IMR-90 (cell line): Measurements from ENCODE around the gene TMEM25. TPM values are rescaled to one million over a fixed set of nuclear protein-coding genes. Genes with fewer than 3 reads are reported as not detected.

Experiments
- ATAC-seq: fragments of 200-7000 bp; cut with Tn5 transposase; 2 replicates; pipeline ENCODE4 v1.9.1; 2020; ENCODE audit warnings: low read depth, mild to moderate bottlenecking, moderate library complexity
- BruUV-seq: library from RNA; stranded (reverse); fragments of 400-500 nt; replicated peaks from 2 replicates; lab custom pipeline; 2021; lab: Mats Ljungman, UMichigan
- CTCF ChIA-PET: fragments of 300-600 bp; formaldehyde crosslinking; extraction: SDS; loops from one replicate; lab custom pipeline; 2021; ENCODE audit warnings: antibody characterized with exemption; lab: Yijun Ruan, JAX
- POLR2A ChIA-PET: fragments of 300-600 bp; sonication (Branson Sonifier 250); formaldehyde crosslinking; loops from one replicate; lab custom pipeline; 2022; ENCODE audit warnings: antibody characterized with exemption; ENCODE audit not compliant: unreplicated experiment; lab: Charles Lee
- DNase-seq: peaks from one replicate; pipeline ENCODE4 v3.0.0; 2013
- H2AFZ ChIP-seq: replicated peaks from 2 replicates; pipeline ENCODE3; 2013; ENCODE audit warnings: low read length, mild to moderate bottlenecking; ENCODE audit not compliant: poor library complexity
- H2AK5ac ChIP-seq: 2 replicates; pipeline ENCODE4 v1.6.1; 2013; ENCODE audit warnings: low read depth, low read length, inconsistent platforms
- H2AK9ac ChIP-seq: replicated peaks from 2 replicates; pipeline ENCODE3; 2013; ENCODE audit warnings: mild to moderate bottlenecking, low read depth, low read length, moderate library complexity; ENCODE audit not compliant: poor library complexity
- H2BK120ac ChIP-seq: 2 replicates; pipeline ENCODE4 v1.6.1; 2013; ENCODE audit warnings: low read depth, low read length, inconsistent platforms
- H2BK15ac ChIP-seq: 3 replicates; pipeline ENCODE4 v1.6.1; 2013; ENCODE audit warnings: low read depth, low read length, inconsistent platforms
- H2BK20ac ChIP-seq: 2 replicates; pipeline ENCODE4 v1.6.1; 2013; ENCODE audit warnings: low read depth, mild to moderate bottlenecking, inconsistent platforms, low read length, moderate library complexity
- H2BK5ac ChIP-seq: 2 replicates; pipeline ENCODE4 v1.6.1; 2013; ENCODE audit warnings: mild to moderate bottlenecking, low read depth, low read length, inconsistent platforms; ENCODE audit not compliant: poor library complexity, severe bottlenecking
- H3K14ac ChIP-seq: replicated peaks from 2 replicates; pipeline ENCODE4 v1.6.1; 2013; ENCODE audit warnings: low read depth, low read length, inconsistent platforms
- H3K18ac ChIP-seq: 2 replicates; pipeline ENCODE4 v1.6.1; 2013; ENCODE audit warnings: low read depth, low read length, control low read depth
- H3K23ac ChIP-seq: 2 replicates; pipeline ENCODE4 v1.6.1; 2013; ENCODE audit warnings: low read depth, low read length, inconsistent platforms
- H3K27ac ChIP-seq: 2 replicates; pipeline ENCODE4 v1.5.1; 2013; ENCODE audit warnings: mild to moderate bottlenecking, control low read depth, low read length; ENCODE audit not compliant: insufficient read depth
- H3K27me3 ChIP-seq: 2 replicates; pipeline ENCODE4 v1.6.1; 2013; ENCODE audit warnings: low read length; ENCODE audit not compliant: control insufficient read depth, insufficient read depth
- H3K36me3 ChIP-seq: 2 replicates; pipeline ENCODE4 v1.6.1; 2013; ENCODE audit warnings: low read length, mixed read lengths; ENCODE audit not compliant: control insufficient read depth, insufficient read depth
- H3K4ac ChIP-seq: 2 replicates; pipeline ENCODE4 v1.6.1; 2013; ENCODE audit warnings: low read depth, low read length, inconsistent platforms
- H3K4me1 ChIP-seq: 2 replicates; pipeline ENCODE4 v1.6.1; 2013; ENCODE audit warnings: low read length, mixed read lengths; ENCODE audit not compliant: control insufficient read depth, insufficient read depth
- H3K4me2 ChIP-seq: 2 replicates; pipeline ENCODE4 v1.6.1; 2013; ENCODE audit warnings: low read depth, mild to moderate bottlenecking, control low read depth, low read length, moderate library complexity
- H3K4me3 ChIP-seq: 2 replicates; pipeline ENCODE4 v1.5.1; 2013; ENCODE audit warnings: low read depth, mild to moderate bottlenecking, control low read depth, low read length, moderate library complexity; ENCODE audit not compliant: insufficient read depth
- H3K56ac ChIP-seq: 2 replicates; pipeline ENCODE4 v1.6.1; 2013; ENCODE audit warnings: low read length, inconsistent platforms; ENCODE audit not compliant: insufficient read depth; ENCODE audit errors: extremely low read depth
- H3K79me1 ChIP-seq, 2 experiments: 2 replicates each; pipeline ENCODE4 v1.6.1; 2013; ENCODE audit warnings: low read length in 2 of 2, inconsistent platforms in 1 of 2, low read depth in 1 of 2
- H3K9ac ChIP-seq: 2 replicates; pipeline ENCODE4 v1.6.1; 2013; ENCODE audit warnings: low read depth, low read length, control low read depth
- H3K9me1 ChIP-seq: 2 replicates; pipeline ENCODE4 v1.6.1; 2013; ENCODE audit warnings: low read length, inconsistent platforms; ENCODE audit not compliant: insufficient read depth
- H3K9me3 ChIP-seq: 2 replicates; pipeline ENCODE4 v1.6.1; 2013; ENCODE audit warnings: low read length; ENCODE audit not compliant: control insufficient read depth, insufficient read depth
- H4K20me1 ChIP-seq: 2 replicates; pipeline ENCODE4 v1.6.1; 2013; ENCODE audit warnings: low read length, inconsistent platforms; ENCODE audit not compliant: insufficient read depth
- H4K5ac ChIP-seq: 2 replicates; pipeline ENCODE4 v1.6.1; 2013; ENCODE audit warnings: mild to moderate bottlenecking, low read depth, low read length, control low read depth
- H4K8ac ChIP-seq, 2 experiments: 2 replicates each; pipeline ENCODE4 v1.6.1; 2013; ENCODE audit warnings: low read depth in 2 of 2, low read length in 2 of 2, control low read depth in 1 of 2, inconsistent platforms in 1 of 2
- H4K91ac ChIP-seq: 2 replicates; pipeline ENCODE4 v1.6.1; 2013; ENCODE audit warnings: low read depth, low read length, inconsistent platforms; ENCODE audit not compliant: insufficient read depth
- RAD21 ChIP-seq: IDR thresholded peaks from 2 replicates; pipeline ENCODE4 v1.6.1; 2012; ENCODE audit warnings: low read length, improper control_type of control experiment
- WGBS, 2 experiments: methylation state at CpG; one replicate each; pipeline versions ENCODE4 v1.1.5 to v1.1.7; 2013; ENCODE audit warnings: missing lambda C conversion rate in 2 of 2; ENCODE audit not compliant: insufficient read length in 1 of 2; ENCODE audit errors: extremely low coverage in 2 of 2; 5-methylcytosine and 5-hydroxymethylcytosine counted together
- dilution Hi-C: fragments of 300-500 bp; cut with HindIII; formaldehyde crosslinking; loops from one replicate; pipeline ENCODE4 v1.14.3; 2018; ENCODE audit warnings: low sequenced_read_pairs; ENCODE audit not compliant: unreplicated experiment
- in situ Hi-C: fragments of 300-500 bp; cut with MboI; formaldehyde crosslinking; loops from 3 replicates; pipeline ENCODE4 v1.14.3; 2019; ENCODE audit warnings: low sequenced_read_pairs, inconsistent platforms, mixed read lengths
- intact Hi-C: fragments of 100-400 bp; cut with micrococcal nuclease; formaldehyde crosslinking; loops from 2 replicates; pipeline ENCODE4 v1.10.0; 2022
- polyA plus RNA-seq, 3 experiments: library from polyadenylated mRNA; depleted of rRNA; stranded (reverse); fragments of >200 nt; gene quantifications; 2 replicates each; pipeline ENCODE4 v1.2.3, GENCODE V29; 2012; ENCODE audit warnings: low replicate concordance in 1 of 3
- total RNA-seq: library from RNA; depleted of rRNA; stranded (reverse); fragments of >200 nt; gene quantifications from 2 replicates; pipeline ENCODE4 v1.2.3, GENCODE V29; 2012
- TF ChIP-seq, protein P1 (sequence below): fragments of 150-350 bp; IDR thresholded peaks from 2 replicates; pipeline ENCODE4 v1.6.1; 2017; ENCODE audit warnings: mild to moderate bottlenecking, antibody characterized with exemption, low read length, low read depth

Gene TMEM25
- total and polyA plus RNA-seq, 2 of the 4 experiments (the other 2 are of a cell fraction): 14.0 to 37.1 TPM

DNA sequence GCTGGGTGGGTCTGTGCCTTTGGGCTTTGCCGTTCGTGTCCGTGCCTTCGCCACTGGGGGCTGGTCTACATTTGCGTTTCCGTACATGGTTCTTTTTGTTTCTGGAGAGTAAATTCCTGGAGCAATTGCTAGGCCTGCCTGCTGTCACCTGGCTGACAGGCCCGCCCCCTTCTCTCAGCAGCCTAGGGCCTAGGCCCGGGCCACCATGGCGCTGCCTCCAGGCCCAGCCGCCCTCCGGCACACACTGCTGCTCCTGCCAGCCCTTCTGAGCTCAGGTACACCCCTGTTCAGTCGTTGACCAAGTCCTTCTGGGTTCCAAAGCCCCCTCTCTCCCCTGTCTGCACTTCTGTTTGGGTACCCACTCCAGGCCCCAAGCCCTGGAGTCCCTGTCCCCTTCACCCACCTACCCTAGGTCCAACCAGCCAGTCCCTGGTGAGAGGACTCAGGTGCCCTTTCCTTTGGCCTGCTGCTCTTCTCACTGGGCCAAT, 649 bp downstream of the TMEM25 start:
- Histone ChIP-seq H3K9ac (peak overlapping the region; percentile 91), H3K9me1 (no peaks in the 10 kb centered on the region), H3K14ac (peak overlapping the region; percentile 79; the same call in 1 of the 2 replicates), H3K79me1 (peaks cover 0 to 24% of the 10 kb centered on the region in 2 experiments; a peak in 3 of 4 replicates), H3K56ac (no peak overlapping the region), H2BK5ac (no peak overlapping the region), H3K18ac (no peak overlapping the region), H4K5ac (0 out of 2 replicates have a peak overlapping the region, but pooled peaks have one; percentile 12), H2AK9ac (peak overlapping the region; percentile 28), H2AK5ac (peak overlapping the region; percentile 53), H2BK15ac (no peak overlapping the region), H3K4me3 (peak overlapping the region; percentile 92), H4K91ac (peak overlapping the region; percentile 13; the same call in 1 of the 2 replicates), H3K27ac (no peak overlapping the region; the same call in 1 of the 2 replicates), H3K4me2 (peak overlapping the region; percentile 100), H3K9me3 (no peaks in the 10 kb centered on the region), H2BK120ac (no peak overlapping the region), H3K23ac (peak overlapping the region; percentile 79), H2BK20ac (no peak overlapping the region), H3K36me3 (peaks cover 3% of the 10 kb centered on the region), H4K8ac (peak overlapping the region; percentile 34 to 83; a peak in 3 of 4 replicates), H3K4ac (peak overlapping the region; percentile 68), H3K4me1 (peaks cover 2% of the 10 kb centered on the region; the same call in 1 of the 2 replicates), H2AFZ (peak overlapping the region; percentile 98), H3K27me3 (no peaks in the 10 kb centered on the region), H4K20me1 (no peaks in the 10 kb centered on the region)
- ChIA-PET POLR2A (no interaction called here), CTCF (no interaction called here)
- TF ChIP-seq RAD21: no peak
- TF ChIP-seq, protein P1, sequence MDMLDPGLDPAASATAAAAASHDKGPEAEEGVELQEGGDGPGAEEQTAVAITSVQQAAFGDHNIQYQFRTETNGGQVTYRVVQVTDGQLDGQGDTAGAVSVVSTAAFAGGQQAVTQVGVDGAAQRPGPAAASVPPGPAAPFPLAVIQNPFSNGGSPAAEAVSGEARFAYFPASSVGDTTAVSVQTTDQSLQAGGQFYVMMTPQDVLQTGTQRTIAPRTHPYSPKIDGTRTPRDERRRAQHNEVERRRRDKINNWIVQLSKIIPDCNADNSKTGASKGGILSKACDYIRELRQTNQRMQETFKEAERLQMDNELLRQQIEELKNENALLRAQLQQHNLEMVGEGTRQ: no peak
- dilution Hi-C loops: no loop called here
- no TSS peak for BruUV-seq
- in situ Hi-C loops: no loop called here
- ATAC-seq (no peak), DNase-seq (no peak)
- WGBS, 2 experiments: 23% methylated on average over 3 of the region's 12 CpGs; no CpG with 5 or more reads in 1 of the 2 experiments
- intact Hi-C loops: loop anchor here (2.0 kb wide), 1 partner anchor 35 kb away; no protein-coding TSS in a partner anchor
